Endothelial cell of umbilical vein (primary cell): ENCODE data around the gene STARD4. TPM values are rescaled to one million over a fixed set of nuclear protein-coding genes. Genes with fewer than 3 reads are reported as not detected.

Experiments used
- BruUV-seq: library from RNA; stranded (reverse); fragments of 400-500 nt; replicated peaks from 2 replicates; lab custom pipeline; 2021; lab: Mats Ljungman, UMichigan
- CTCF ChIA-PET: fragments of 300-600, 350-600 bp; sonication (Branson Sonifier 250); formaldehyde crosslinking; loops from one replicate; lab custom pipeline; 2021; ENCODE audit warnings: antibody characterized with exemption, inconsistent platforms; lab: Charles Lee
- POLR2A ChIA-PET: fragments of 300-600, 350-600 bp; sonication (Branson Sonifier 250); formaldehyde crosslinking; loops from one replicate; lab custom pipeline; 2021; ENCODE audit warnings: antibody characterized with exemption, inconsistent platforms; lab: Charles Lee
- DNase-seq: peaks from one replicate; pipeline ENCODE4 v3.0.0-alpha.2; 2011; ENCODE audit warnings: low read depth, low spot score
- FAIRE-seq: peaks from 2 replicates; lab custom pipeline; 2011; peaks lifted over from hg19 to GRCh38; lab: Jason Lieb, UNC
- H2AFZ ChIP-seq: 2 replicates; pipeline ENCODE4 v1.6.0; 2012; ENCODE audit warnings: low read depth, low read length, control low read depth, inconsistent platforms
- H3K27ac ChIP-seq: 2 replicates; pipeline ENCODE4 v1.5.1; 2011; ENCODE audit warnings: low read depth, mild to moderate bottlenecking, control low read depth, low read length, moderate library complexity; ENCODE audit not compliant: insufficient read depth
- H3K27me3 ChIP-seq, 2 experiments: 2 replicates each; pipeline versions ENCODE4 v1.6.0 to v1.6.1; 2011; ENCODE audit warnings: low read length in 2 of 2, mixed read lengths in 1 of 2; ENCODE audit not compliant: control insufficient read depth in 2 of 2, insufficient read depth in 2 of 2
- H3K36me3 ChIP-seq, 2 experiments: 2 replicates in 1 of 2; 3 replicates in 1 of 2; pipeline ENCODE4 v1.5.1; 2011; ENCODE audit warnings: low read length in 2 of 2, mild to moderate bottlenecking in 1 of 2, moderate library complexity in 1 of 2; ENCODE audit not compliant: control insufficient read depth in 2 of 2, insufficient read depth in 2 of 2; ENCODE audit errors: extremely low read depth in 1 of 2
- H3K4me1 ChIP-seq: 3 replicates; pipeline ENCODE4 v1.5.1; 2011; ENCODE audit warnings: mild to moderate bottlenecking, low read length; ENCODE audit not compliant: control insufficient read depth, insufficient read depth; ENCODE audit errors: extremely low read depth
- H3K4me2 ChIP-seq: 2 replicates; pipeline ENCODE4 v1.6.1; 2011; ENCODE audit warnings: low read length, control low read depth, mixed read lengths; ENCODE audit not compliant: insufficient read depth
- H3K4me3 ChIP-seq, 3 experiments: fragments of 200-600 bp in 1 of 3; sonication (generic), shearing (Covaris generic) in 1 of 3; replicated peaks in 1 of 3; 2 replicates each; pipeline ENCODE4 v1.5.1; 2011 to 2016; ENCODE audit warnings: control low read depth in 3 of 3, low read length in 3 of 3, mild to moderate bottlenecking in 2 of 3, inconsistent platforms in 1 of 3, low read depth in 1 of 3, moderate library complexity in 1 of 3; ENCODE audit not compliant: insufficient read depth in 1 of 3
- H3K79me2 ChIP-seq: 2 replicates; pipeline ENCODE4 v1.6.0; 2012; ENCODE audit warnings: low read length, inconsistent platforms; ENCODE audit not compliant: control insufficient read depth, insufficient read depth
- H3K9ac ChIP-seq: replicated peaks from 2 replicates; pipeline ENCODE3; 2011; ENCODE audit warnings: low read length, control low read depth; ENCODE audit not compliant: insufficient read depth; ENCODE audit errors: extremely low read depth
- H3K9me1 ChIP-seq: replicated peaks from 3 replicates; pipeline ENCODE4 v1.6.0; 2011; ENCODE audit warnings: mild to moderate bottlenecking, low read length; ENCODE audit not compliant: control insufficient read depth, insufficient read depth; ENCODE audit errors: extremely low read depth
- H3K9me3 ChIP-seq: replicated peaks from 2 replicates; pipeline ENCODE4 v1.5.1; 2012; ENCODE audit warnings: low read length, inconsistent platforms; ENCODE audit not compliant: control insufficient read depth, insufficient read depth
- H4K20me1 ChIP-seq: replicated peaks from 2 replicates; pipeline ENCODE3; 2011; ENCODE audit warnings: mild to moderate bottlenecking, low read length; ENCODE audit not compliant: control insufficient read depth, insufficient read depth; ENCODE audit errors: extremely low read depth
- EZH2 ChIP-seq: IDR thresholded peaks from 2 replicates; pipeline ENCODE4 v1.6.1; 2012; ENCODE audit warnings: borderline replicate concordance, low read depth, mild to moderate bottlenecking, moderate library complexity, low read length, inconsistent platforms; ENCODE audit not compliant: severe bottlenecking
- FOS ChIP-seq: IDR thresholded peaks from 2 replicates; pipeline ENCODE4 v1.6.1; 2011; ENCODE audit warnings: mild to moderate bottlenecking, low read length, moderate library complexity, borderline replicate concordance; ENCODE audit not compliant: insufficient read depth
- GATA2 ChIP-seq: IDR thresholded peaks from 2 replicates; pipeline ENCODE4 v1.7.0; 2011; ENCODE audit warnings: low read depth, mild to moderate bottlenecking, moderate library complexity, mixed read lengths, low read length; ENCODE audit not compliant: insufficient read length, insufficient read depth
- JUN ChIP-seq: IDR thresholded peaks from 2 replicates; pipeline ENCODE4 v1.6.1; 2011; ENCODE audit warnings: borderline replicate concordance, low read depth; ENCODE audit not compliant: insufficient read length, insufficient read depth
- MYC ChIP-seq: IDR thresholded peaks from one replicate; pipeline ENCODE4 v1.6.1; 2011; ENCODE audit warnings: mild to moderate bottlenecking, low read depth, low read length
- POLR2A ChIP-seq: IDR thresholded peaks from 2 replicates; pipeline ENCODE4 v1.6.1; 2012; ENCODE audit warnings: low read depth, mild to moderate bottlenecking, control low read depth, low read length
- POLR2AphosphoS5 ChIP-seq: IDR thresholded peaks from 2 replicates; pipeline ENCODE4 v1.6.1; 2012; ENCODE audit warnings: low read depth, mild to moderate bottlenecking, control low read depth, low read length, moderate library complexity; ENCODE audit not compliant: insufficient read depth
- dilution Hi-C: fragments of 300-500 bp; cut with MboI; formaldehyde crosslinking; loops from one replicate; pipeline ENCODE4 v1.15.0; 2019; ENCODE audit warnings: low sequenced_read_pairs; ENCODE audit not compliant: extremely low pct_ligation_motif_present
- intact Hi-C: fragments of 100-400 bp; cut with micrococcal nuclease; formaldehyde crosslinking; loops from one replicate; pipeline ENCODE4 v1.10.0; 2022
- polyA plus RNA-seq, 4 experiments: library from polyadenylated mRNA; depleted of rRNA in 3 of 4; stranded (reverse) in 3 of 4; unstranded in 1 of 4; fragments of >200 nt; gene quantifications; 2 replicates each; pipeline versions ENCODE4 v1.2.1 to v1.2.3, GENCODE V29; 2011 to 2012; ENCODE audit warnings: missing spikeins in 1 of 4
- total RNA-seq: library from RNA; stranded (reverse); gene quantifications from 2 replicates; pipeline ENCODE4 v1.2.3, GENCODE V29; 2021
- TF ChIP-seq, protein P1 (sequence below), 2 donors: IDR thresholded peaks; 1 replicate in 1 of 2; 2 replicates in 1 of 2; pipeline ENCODE4 v1.5.1; 2011; ENCODE audit warnings: low read length in 2 of 2, mild to moderate bottlenecking in 2 of 2, moderate library complexity in 2 of 2, control low read depth in 1 of 2, inconsistent platforms in 1 of 2, low read depth in 1 of 2; ENCODE audit not compliant: insufficient read depth in 1 of 2; ENCODE audit errors: extremely low read depth in 1 of 2
- TF ChIP-seq, protein P2 (sequence below): IDR thresholded peaks from 2 replicates; pipeline ENCODE4 v1.6.1; 2011; ENCODE audit not compliant: insufficient read depth, insufficient read length

The STARD4 gene
- total and polyA plus RNA-seq, 2 donors (not counting 3 experiments of a cell fraction or from before 2014, with no cell fraction given) = 33.6 to 77.1 TPM

DNA sequence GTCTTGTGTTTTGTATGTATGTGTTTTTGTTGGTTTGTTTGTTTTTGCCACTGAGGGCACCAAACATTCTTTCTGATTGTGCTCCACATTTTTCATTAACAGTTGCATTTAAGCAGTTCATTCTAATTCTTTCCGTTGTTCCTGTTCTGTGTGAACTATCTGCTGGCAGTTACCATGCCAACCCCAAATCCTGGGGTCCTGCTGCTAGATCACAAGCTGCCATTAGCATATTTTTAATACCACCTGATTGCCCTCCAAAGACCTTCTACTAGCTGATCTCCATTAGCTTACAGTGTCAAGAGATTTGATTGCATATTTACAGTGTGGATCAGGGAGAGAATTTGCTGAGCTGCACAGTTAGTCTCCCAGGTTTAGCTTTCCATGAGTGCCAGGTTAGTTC, 40.6 kb upstream of the STARD4 start:
- TF ChIP-seq JUN = no peak
- TF ChIP-seq, protein P1, sequence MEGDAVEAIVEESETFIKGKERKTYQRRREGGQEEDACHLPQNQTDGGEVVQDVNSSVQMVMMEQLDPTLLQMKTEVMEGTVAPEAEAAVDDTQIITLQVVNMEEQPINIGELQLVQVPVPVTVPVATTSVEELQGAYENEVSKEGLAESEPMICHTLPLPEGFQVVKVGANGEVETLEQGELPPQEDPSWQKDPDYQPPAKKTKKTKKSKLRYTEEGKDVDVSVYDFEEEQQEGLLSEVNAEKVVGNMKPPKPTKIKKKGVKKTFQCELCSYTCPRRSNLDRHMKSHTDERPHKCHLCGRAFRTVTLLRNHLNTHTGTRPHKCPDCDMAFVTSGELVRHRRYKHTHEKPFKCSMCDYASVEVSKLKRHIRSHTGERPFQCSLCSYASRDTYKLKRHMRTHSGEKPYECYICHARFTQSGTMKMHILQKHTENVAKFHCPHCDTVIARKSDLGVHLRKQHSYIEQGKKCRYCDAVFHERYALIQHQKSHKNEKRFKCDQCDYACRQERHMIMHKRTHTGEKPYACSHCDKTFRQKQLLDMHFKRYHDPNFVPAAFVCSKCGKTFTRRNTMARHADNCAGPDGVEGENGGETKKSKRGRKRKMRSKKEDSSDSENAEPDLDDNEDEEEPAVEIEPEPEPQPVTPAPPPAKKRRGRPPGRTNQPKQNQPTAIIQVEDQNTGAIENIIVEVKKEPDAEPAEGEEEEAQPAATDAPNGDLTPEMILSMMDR (IDR thresholded peaks at IDR 0.05; ENCODE audit: extremely low read depth in 1 of 2, insufficient read depth in 1 of 2, low read depth in 1 of 2, low read length in 2 of 2) = no peak
- no peak for TF ChIP-seq POLR2AphosphoS5
- TF ChIP-seq, protein P2, sequence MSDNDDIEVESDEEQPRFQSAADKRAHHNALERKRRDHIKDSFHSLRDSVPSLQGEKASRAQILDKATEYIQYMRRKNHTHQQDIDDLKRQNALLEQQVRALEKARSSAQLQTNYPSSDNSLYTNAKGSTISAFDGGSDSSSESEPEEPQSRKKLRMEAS = no peak
- no peak for TF ChIP-seq GATA2
- TF ChIP-seq FOS = no peak
- TF ChIP-seq POLR2A = no peak
- TF ChIP-seq EZH2 = no peak
- TF ChIP-seq MYC = no peak
- Histone ChIP-seq H4K20me1 (no peaks in the 10 kb centered on the region), H3K27ac (peak overlapping the region; percentile 98), H3K4me1 (peaks cover 35% of the 10 kb centered on the region), H3K9ac (no peak overlapping the region), H3K4me2 (no peak overlapping the region), H3K36me3 (no peaks in the 10 kb centered on the region), H3K4me3 (no peak overlapping the region), H3K9me3 (no peaks in the 10 kb centered on the region), H3K79me2 (no peaks in the 10 kb centered on the region), H2AFZ (no peak overlapping the region), H3K9me1 (no peaks in the 10 kb centered on the region), H3K27me3 (no peaks in the 10 kb centered on the region)
- FAIRE-seq = no peak
- ChIA-PET CTCF (interaction anchor here (1.2 to 4.8 kb wide), 7 partner anchors 10 to 590 kb away, joined by 3 to 116 read pairs (median 59); partner anchors contain the start of gene NREP), POLR2A (interaction anchor here (2.1 to 2.8 kb wide), 2 partner anchors 10 to 205 kb away, joined by 11 to 33 read pairs; partner anchors contain the start of gene NREP)
- dilution Hi-C loops (no loop called here), intact Hi-C loops (loop anchor here (5.0 to 10.0 kb wide), 2 partner anchors 609 to 862 kb away; partner anchors contain the start of gene EPB41L4A)
- no peak for DNase-seq
- no TSS peak for BruUV-seq
